Right lobe of liver (tissue), 6 donors: ENCODE measurements around the gene TSPAN13. TPM values are rescaled to one million over a fixed set of nuclear protein-coding genes. Genes with fewer than 3 reads are reported as not detected.

Experiments used
- ATAC-seq, 4 donors: fragments of 200-7000 bp; cut with Tn5 transposase; one replicate each; pipeline ENCODE4 v1.9.1; 2020; ENCODE audit warnings: mild to moderate bottlenecking in 4 of 4, moderate library complexity in 4 of 4
- DNase-seq, 3 donors: peaks; one replicate each; pipeline ENCODE4 v3.0.0-alpha.2; 2020
- H3K27ac ChIP-seq, 3 donors: fragments of 200-600 bp; one replicate each; pipeline ENCODE4 v1.8.0; 2022
- H3K27me3 ChIP-seq, 2 donors: fragments of 200-600 bp; one replicate each; pipeline ENCODE4 v1.8.0; 2022
- H3K36me3 ChIP-seq, 4 donors: fragments of 200-600 bp; sonication (generic) in 1 of 4; one replicate each; pipeline versions ENCODE4 v1.5.1 to v1.8.0; 2017 to 2022; ENCODE audit warnings: control low read depth in 1 of 4
- H3K4me1 ChIP-seq, 4 donors: fragments of 200-600 bp; sonication (generic) in 1 of 4; one replicate each; pipeline versions ENCODE4 v1.5.1 to v1.8.0; 2017 to 2022; ENCODE audit warnings: control low read depth in 1 of 4
- H3K4me3 ChIP-seq, 3 donors: fragments of 200-600 bp; one replicate each; pipeline ENCODE4 v1.8.0; 2022
- H3K9me3 ChIP-seq, 4 donors: fragments of 200-600 bp; sonication (generic) in 1 of 4; one replicate each; pipeline versions ENCODE4 v1.5.1 to v1.8.0; 2017 to 2022; ENCODE audit warnings: control low read depth in 1 of 4
- CTCF ChIP-seq, 4 donors: fragments of 200-600 bp in 3 of 4; fragments of 450-650 bp in 1 of 4; IDR thresholded peaks; one replicate each; pipeline versions ENCODE4 v1.5.1 to v1.8.0; 2016 to 2022; ENCODE audit warnings: antibody characterized with exemption in 4 of 4, mild to moderate bottlenecking in 2 of 4
- POLR2A ChIP-seq: fragments of 450-650 bp; IDR thresholded peaks from one replicate; pipeline ENCODE4 v1.6.1; 2017; ENCODE audit warnings: antibody characterized with exemption, mild to moderate bottlenecking
- WGBS: methylation state at CpG from one replicate; pipeline ENCODE4 v1.1.6; 2018; ENCODE audit warnings: low coverage, low lambda C conversion rate; ENCODE audit not compliant: insufficient coverage; ENCODE audit errors: missing lambda C conversion rate; 5-methylcytosine and 5-hydroxymethylcytosine counted together
- intact Hi-C, 2 donors: fragments of 100-400 bp; cut with DNase I; formaldehyde crosslinking; loops; one replicate each; pipeline versions ENCODE4 v1.11.2 to v1.14.1; 2022
- total RNA-seq, 6 experiments: library from RNA; depleted of rRNA in 2 of 6; stranded (reverse); fragments of >200 nt in 2 of 6; fragmentation: NEBNext Ultra II Directional in 3 of 6; extraction: Animal tissue kit (Norgen Biotek cat#: 25700) in 3 of 6; gene quantifications; one replicate each; pipeline versions ENCODE4 v1.1.0 to v1.2.4, GENCODE V29; 2016 to 2023
- donor health status: DM: no; HTN: yes; CAD: no.
- donor health status: DM: no; HTN: no; CAD: no.
- donor health status: DM: no; HTN: no; CAD: no.
- donor health status: DM: no; HTN: yes; CAD: no.
- donor health status: DM: no; HTN: yes; CAD: no.

Gene TSPAN13
- total RNA-seq, 6 experiments from 2014 or later, result 7.1 to 43.2 (median 18.0) TPM

GRCh38 chr7:16728811-16729210 is 24.7 kb upstream of the TSPAN13 start:
- H3K36me3 ChIP-seq, result no peaks in the 10 kb centered on the region

DNA sequence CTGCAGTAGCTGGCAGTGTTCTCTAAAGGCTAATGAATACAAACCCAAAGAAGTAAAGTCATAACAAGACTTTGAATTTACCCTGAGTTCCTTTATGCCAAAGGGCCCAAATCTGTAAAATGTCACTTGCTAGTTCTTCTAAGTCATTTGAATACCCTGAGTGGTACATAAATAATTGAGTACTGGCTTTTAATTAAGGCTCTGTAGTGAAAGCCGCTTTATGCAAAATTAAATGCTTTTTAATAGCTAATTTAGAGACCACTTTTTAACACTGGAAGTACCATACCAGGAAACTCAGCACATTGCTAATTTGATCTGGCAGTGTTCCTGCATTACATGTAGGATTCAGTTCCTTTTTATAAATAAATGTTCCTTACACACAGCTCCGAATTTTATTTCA is 24.0 kb upstream of the TSPAN13 start:
- Histone ChIP-seq H3K27ac (no peak overlapping the region), H3K36me3 (no peaks in the 10 kb centered on the region), H3K27me3 (no peaks in the 10 kb centered on the region), H3K9me3 (no peaks in the 10 kb centered on the region), H3K4me1 (peaks cover 0 to 6% (median 3%) of the 10 kb centered on the region in 4 donors), H3K4me3 (no peak overlapping the region)
- DNase-seq (no peak), ATAC-seq (no peak)
- intact Hi-C loops, result no loop called here
- TF ChIP-seq POLR2A (no peak), CTCF (IDR thresholded peaks at IDR 0.05) (no peak)
- WGBS, result 86% methylated on average over 2 of the region's 2 CpGs

More at GRCh38 chr7:16728811-16729210, 24.7 kb upstream of the TSPAN13 start:
- intact Hi-C loops, result no loop called here
- DNase-seq, result no peak
- WGBS, result 98% methylated on average over 6 of the region's 10 CpGs
- H3K4me3 ChIP-seq, result no peak overlapping the region
- no peak for ATAC-seq
- TF ChIP-seq CTCF (IDR thresholded peaks at IDR 0.05) (no peak), POLR2A (no peak)
- no peak overlapping the region for H3K27ac ChIP-seq
- H3K4me1 ChIP-seq, result peaks cover 0 to 12% (median 3%) of the 10 kb centered on the region in 4 donors
- no peaks in the 10 kb centered on the region for H3K9me3 ChIP-seq
- no peaks in the 10 kb centered on the region for H3K27me3 ChIP-seq

- H3K4me1 ChIP-seq, result peaks cover 0 to 2% (median under 1%) of the 10 kb centered on the region in 4 donors
- ATAC-seq, result peak; percentile 21 to 61 (median 40)
Measured at GRCh38 chr7:16730937-16731336, 22.6 kb upstream of the TSPAN13 start.

GRCh38 chr7:16732828-16733227 is 20.7 kb upstream of the TSPAN13 start:
- Histone ChIP-seq H3K4me3 (no peak overlapping the region), H3K36me3 (no peaks in the 10 kb centered on the region), H3K27me3 (no peaks in the 10 kb centered on the region), H3K9me3 (no peaks in the 10 kb centered on the region), H3K4me1 (no peaks in the 10 kb centered on the region), H3K27ac (no peak overlapping the region)
- no peak for ATAC-seq
- no peak for TF ChIP-seq CTCF (IDR thresholded peaks at IDR 0.05)
- TF ChIP-seq POLR2A, result no peak
- intact Hi-C loops, result no loop called here
- DNase-seq, result no peak
- whole genome bisulfite sequencing, result 98% methylated on average over 4 of the region's 4 CpGs

More at GRCh38 chr7:16730937-16731336, 22.6 kb upstream of the TSPAN13 start:
- no peak overlapping the region for H3K27ac ChIP-seq
- no peaks in the 10 kb centered on the region for H3K36me3 ChIP-seq
- H3K9me3 ChIP-seq, result no peaks in the 10 kb centered on the region
- intact Hi-C loops, result no loop called here
- H3K4me3 ChIP-seq, result no peak overlapping the region
- no CpG with 5 or more reads among the region's 3 CpGs for WGBS
- H3K27me3 ChIP-seq, result no peaks in the 10 kb centered on the region
- DNase-seq, result no peak
- no peak for TF ChIP-seq POLR2A
- TF ChIP-seq CTCF (IDR thresholded peaks at IDR 0.05), result no peak
